GM13976 (cell line): Measurements from ENCODE around the gene SPRN.
"Not testable (repeated sequence)": the region's sequence is repeated elsewhere in the genome, so short reads cannot be mapped to it uniquely, and the experiment has no call there.

Source experiments
- DNase-seq: peaks from one replicate; pipeline ENCODE4 v3.0.0; 2012; ENCODE audit warnings: low spot score
- in situ Hi-C: fragments of 300-500 bp; cut with MboI; formaldehyde crosslinking; loops from one replicate; pipeline ENCODE4 v1.12.0; 2022; ENCODE audit warnings: low sequenced_read_pairs, mixed read lengths, inconsistent platforms; ENCODE audit not compliant: unreplicated experiment
- TF ChIP-seq, protein P1 (sequence below): IDR thresholded peaks from 2 replicates; pipeline ENCODE4 v1.5.1; 2012; ENCODE audit warnings: borderline replicate concordance, mild to moderate bottlenecking; ENCODE audit not compliant: insufficient read depth; ENCODE audit errors: extremely low read depth, missing control alignments, control extremely low read depth

The SPRN gene

DNA sequence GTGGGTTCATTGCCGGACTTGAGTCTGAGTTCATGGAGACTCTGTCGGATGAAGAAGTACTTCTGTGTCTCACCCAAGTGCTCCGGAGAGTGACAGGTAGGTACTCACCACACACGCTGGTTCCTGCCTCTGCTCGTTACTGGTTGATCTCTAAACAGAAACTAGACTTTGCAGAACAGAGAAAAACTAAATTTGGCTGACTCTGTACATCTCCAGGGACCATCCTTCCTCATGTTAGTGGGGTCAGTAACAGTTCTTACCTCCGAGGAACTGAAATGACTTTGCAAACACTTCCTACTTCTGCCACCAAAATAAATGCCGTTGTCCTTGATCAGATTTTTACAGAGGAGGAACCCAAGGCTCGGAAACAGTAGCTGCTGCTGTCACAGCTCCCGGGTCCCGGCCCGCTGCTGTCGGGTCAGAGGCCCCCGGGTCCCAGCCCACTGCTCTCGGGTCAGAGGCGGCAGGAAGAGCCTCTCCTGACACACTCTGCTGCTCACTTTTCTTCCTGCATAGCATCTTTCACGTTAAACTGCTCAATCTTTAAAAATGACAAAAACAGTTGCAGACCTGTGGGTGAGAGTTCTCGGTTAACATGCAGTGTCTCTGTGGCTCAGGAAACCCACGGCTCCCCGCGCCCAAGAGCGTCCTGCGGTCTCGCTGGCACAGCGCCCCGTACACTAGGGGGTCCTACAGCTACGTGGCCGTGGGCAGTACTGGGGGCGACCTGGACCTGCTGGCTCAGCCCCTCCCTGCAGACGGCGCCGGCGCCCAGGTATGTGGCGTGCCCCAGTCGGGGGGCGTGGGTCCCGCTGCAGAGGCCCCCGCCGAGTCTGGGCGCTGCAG is 35.2 kb downstream of the SPRN start:
- TF ChIP-seq, protein P1, sequence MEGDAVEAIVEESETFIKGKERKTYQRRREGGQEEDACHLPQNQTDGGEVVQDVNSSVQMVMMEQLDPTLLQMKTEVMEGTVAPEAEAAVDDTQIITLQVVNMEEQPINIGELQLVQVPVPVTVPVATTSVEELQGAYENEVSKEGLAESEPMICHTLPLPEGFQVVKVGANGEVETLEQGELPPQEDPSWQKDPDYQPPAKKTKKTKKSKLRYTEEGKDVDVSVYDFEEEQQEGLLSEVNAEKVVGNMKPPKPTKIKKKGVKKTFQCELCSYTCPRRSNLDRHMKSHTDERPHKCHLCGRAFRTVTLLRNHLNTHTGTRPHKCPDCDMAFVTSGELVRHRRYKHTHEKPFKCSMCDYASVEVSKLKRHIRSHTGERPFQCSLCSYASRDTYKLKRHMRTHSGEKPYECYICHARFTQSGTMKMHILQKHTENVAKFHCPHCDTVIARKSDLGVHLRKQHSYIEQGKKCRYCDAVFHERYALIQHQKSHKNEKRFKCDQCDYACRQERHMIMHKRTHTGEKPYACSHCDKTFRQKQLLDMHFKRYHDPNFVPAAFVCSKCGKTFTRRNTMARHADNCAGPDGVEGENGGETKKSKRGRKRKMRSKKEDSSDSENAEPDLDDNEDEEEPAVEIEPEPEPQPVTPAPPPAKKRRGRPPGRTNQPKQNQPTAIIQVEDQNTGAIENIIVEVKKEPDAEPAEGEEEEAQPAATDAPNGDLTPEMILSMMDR: no peak
- in situ Hi-C loops: no loop called here
- DNase-seq: peak; percentile 88

DNA sequence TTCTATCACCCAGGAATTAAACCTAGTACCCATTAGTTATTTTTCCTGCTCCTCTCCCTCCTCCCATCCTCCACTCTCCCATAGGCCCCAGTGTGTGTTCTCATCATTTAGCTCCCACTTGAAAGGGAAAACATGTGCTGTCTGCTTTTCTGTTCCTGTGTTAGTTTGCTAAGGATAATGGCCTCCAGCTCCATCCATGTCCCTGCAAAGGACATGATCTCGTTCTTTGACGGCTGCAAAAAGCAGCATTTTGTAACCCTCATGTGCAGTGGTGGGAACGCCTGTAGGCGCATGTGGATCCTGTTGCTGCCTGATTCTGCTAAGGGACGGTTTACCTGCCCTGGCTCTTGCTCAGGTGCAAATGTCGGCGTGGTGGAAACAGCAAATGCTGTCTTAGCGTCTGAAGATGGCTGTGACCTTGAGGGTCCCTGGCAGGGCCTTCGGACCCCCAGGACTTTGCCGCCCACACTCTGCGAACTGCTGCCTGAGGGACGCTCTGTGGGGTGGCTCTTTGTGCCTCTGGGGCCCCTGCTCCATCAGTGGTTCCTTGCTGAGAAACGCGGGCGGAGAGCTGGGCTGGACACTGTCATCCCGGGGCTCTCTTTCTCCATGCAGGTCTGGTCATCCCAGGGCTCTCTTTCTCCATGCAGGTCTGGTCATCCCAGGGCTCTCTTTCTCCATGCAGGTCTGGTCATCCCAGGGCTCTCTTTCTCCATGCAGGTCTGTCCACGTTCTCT is 36.0 kb downstream of the SPRN start:
- in situ Hi-C loops: no loop called here
- no peak for DNase-seq
- TF ChIP-seq, protein P1: no peak

DNA sequence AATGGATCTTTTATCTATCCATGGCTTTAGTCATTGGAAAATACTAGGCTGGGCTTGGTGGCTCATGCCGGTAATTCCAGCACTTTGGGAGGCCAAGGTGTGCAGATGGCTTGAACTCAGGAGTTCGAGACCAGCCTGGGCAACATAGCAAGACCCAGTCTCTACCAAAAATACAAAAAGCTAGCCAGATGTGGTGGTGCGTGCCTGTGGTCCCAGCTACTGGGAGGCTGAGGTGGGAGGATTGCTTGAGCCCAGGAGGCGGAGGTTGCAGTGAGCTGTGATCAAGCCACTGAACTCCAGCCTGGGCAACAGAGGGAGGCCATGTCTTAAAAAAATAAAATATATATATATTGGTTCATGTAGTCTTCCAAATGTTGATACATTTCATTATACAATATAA is 37.5 kb downstream of the SPRN start:
- in situ Hi-C loops, DNase-seq: not testable (repeated sequence)

DNA sequence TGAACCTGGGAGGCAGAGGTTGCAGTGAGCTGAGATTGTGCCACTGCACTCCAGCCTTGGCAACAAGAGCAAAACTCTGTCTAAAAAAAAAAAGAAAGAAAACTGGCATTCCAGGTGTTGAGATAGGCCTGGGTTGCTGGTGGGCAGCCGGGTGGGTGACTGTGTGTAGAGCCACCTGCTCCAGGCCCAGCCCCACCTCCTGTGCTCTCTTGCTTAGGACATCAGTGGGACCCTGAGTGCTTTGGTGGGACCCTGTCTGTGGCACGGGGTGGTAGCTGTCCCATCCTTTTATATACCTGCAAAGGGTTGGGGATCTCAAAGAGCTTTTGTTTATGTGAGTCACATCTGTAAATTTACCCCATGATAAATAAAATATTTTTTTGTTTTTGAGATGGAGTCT is 39.2 kb downstream of the SPRN start:
- TF ChIP-seq, protein P1: no peak
- DNase-seq: no peak
- in situ Hi-C loops: no loop called here

DNA sequence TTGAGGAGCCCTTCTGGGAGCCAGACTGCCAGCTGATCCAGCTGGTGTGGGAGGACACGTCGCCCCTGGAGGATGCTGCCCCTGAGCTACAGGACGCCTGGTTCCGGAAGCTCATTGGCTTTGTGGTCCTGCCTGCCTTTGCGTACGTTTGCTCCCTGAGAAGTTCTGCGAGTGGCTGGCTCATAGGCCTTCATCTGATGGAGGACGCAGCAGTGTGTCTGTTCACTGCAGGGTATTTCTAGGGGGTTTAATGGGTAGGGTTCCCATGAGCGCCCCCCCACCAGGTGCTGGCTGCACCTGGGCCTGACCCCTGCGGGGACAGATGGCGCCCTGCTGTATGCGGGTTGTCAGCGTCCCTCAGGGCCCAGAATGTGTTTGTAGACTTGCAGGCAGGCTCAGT is 40.4 kb downstream of the SPRN start:
- in situ Hi-C loops: no loop called here
- no peak for DNase-seq
- TF ChIP-seq, protein P1: no peak

DNA sequence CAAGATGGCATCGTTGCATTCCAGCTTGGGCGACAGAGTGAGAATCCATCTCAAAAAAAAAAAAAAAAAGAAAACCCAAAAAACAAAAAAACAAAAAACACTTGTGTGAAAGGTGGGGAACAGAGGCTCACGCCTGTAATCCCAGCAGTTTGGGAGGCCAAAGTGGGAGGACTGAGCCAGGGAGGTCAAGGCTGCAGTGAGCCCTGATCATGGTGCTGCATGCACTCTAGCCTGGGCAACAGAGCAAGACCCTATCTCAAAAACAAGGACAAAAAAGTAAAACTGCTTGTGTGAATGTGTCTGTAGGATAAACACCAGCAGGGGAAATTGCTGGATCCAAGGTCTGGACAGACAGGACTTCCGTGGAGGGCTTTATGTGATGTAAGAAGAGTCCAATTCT is 40.9 kb downstream of the SPRN start:
- in situ Hi-C loops: no loop called here
- DNase-seq: no peak
- TF ChIP-seq, protein P1: no peak

DNA sequence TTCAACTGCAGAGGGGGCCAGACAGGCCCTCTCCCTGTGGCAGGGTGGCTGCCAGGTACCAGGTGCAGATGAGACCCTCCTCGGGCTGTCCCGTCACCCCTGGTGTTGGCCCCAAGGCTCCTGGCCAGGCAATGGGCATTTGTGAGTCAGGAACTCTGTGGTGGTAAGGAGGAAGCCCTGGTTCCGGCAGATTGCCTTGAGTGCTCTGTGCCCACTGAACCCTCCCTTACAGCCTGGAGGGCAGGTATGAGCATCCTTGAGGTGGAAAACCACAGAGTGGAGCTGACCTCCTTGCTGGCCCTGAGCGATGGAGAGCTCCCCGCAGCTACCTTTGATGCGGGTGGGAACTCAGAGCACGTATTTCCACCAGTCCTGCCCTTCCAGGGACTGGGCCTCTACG is 43.4 kb downstream of the SPRN start:
- DNase-seq: no peak
- TF ChIP-seq, protein P1: no peak
- in situ Hi-C loops: no loop called here
